Liver (tissue), 9 donors: Measurements from ENCODE around the gene GPC1. TPM values are rescaled to one million over a fixed set of nuclear protein-coding genes. Genes with fewer than 3 reads are reported as not detected.

ENCODE experiments used
- DNase-seq: peaks from one replicate; pipeline ENCODE4 v3.0.0-alpha.2; 2017; ENCODE audit warnings: low spot score
- H3K27ac ChIP-seq, 2 donors: one replicate each; pipeline ENCODE4 v1.7.0; 2013; ENCODE audit warnings: inconsistent platforms in 2 of 2, low read length in 2 of 2, control low read depth in 1 of 2, low read depth in 1 of 2, mild to moderate bottlenecking in 1 of 2
- H3K27me3 ChIP-seq, 4 donors: one replicate each; pipeline versions ENCODE4 v1.6.1 to v1.7.0; 2013; ENCODE audit warnings: low read length in 3 of 4, inconsistent platforms in 1 of 4, mild to moderate bottlenecking in 1 of 4, moderate library complexity in 1 of 4; ENCODE audit not compliant: control insufficient read depth in 4 of 4, insufficient read depth in 4 of 4
- H3K36me3 ChIP-seq, 4 donors: one replicate each; pipeline versions ENCODE4 v1.6.1 to v1.7.0; 2013; ENCODE audit warnings: low read length in 3 of 4, mild to moderate bottlenecking in 3 of 4, low read depth in 1 of 4, moderate library complexity in 1 of 4; ENCODE audit not compliant: control insufficient read depth in 4 of 4, insufficient read depth in 3 of 4
- H3K4me1 ChIP-seq, 4 donors: one replicate each; pipeline versions ENCODE4 v1.6.1 to v1.7.0; 2013; ENCODE audit warnings: low read length in 3 of 4, mild to moderate bottlenecking in 3 of 4, moderate library complexity in 1 of 4; ENCODE audit not compliant: control insufficient read depth in 4 of 4, insufficient read depth in 4 of 4
- H3K4me3 ChIP-seq, 3 donors: one replicate each; pipeline versions ENCODE4 v1.6.1 to v1.7.0; 2013; ENCODE audit warnings: low read length in 3 of 3, control low read depth in 1 of 3, low read depth in 1 of 3, mild to moderate bottlenecking in 1 of 3
- H3K9ac ChIP-seq, 2 donors: one replicate each; pipeline ENCODE4 v1.7.0; 2013; ENCODE audit warnings: low read length in 2 of 2, mild to moderate bottlenecking in 2 of 2, moderate library complexity in 2 of 2, control low read depth in 1 of 2, low read depth in 1 of 2
- H3K9me3 ChIP-seq, 4 donors: one replicate each; pipeline versions ENCODE4 v1.6.1 to v1.7.0; 2013; ENCODE audit warnings: low read length in 3 of 4; ENCODE audit not compliant: control insufficient read depth in 4 of 4
- ATF3 ChIP-seq: IDR thresholded peaks from 2 replicates; pipeline ENCODE4 v1.6.1; 2016; ENCODE audit warnings: antibody characterized with exemption
- CTCF ChIP-seq: fragments of 150-350 bp; IDR thresholded peaks from 2 replicates; pipeline ENCODE4 v1.5.1; 2017; ENCODE audit warnings: improper control_type of control experiment, low read depth, low read length; ENCODE audit not compliant: missing input control
- EGR1 ChIP-seq, 2 donors: IDR thresholded peaks; 2 replicates each; pipeline ENCODE4 v1.6.1; 2016 to 2018; ENCODE audit warnings: antibody characterized with exemption in 2 of 2, low read depth in 2 of 2
- FOXA1 ChIP-seq: IDR thresholded peaks from 2 replicates; pipeline ENCODE4 v1.6.1; 2016; ENCODE audit warnings: antibody characterized with exemption
- FOXA2 ChIP-seq: IDR thresholded peaks from 2 replicates; pipeline ENCODE4 v1.6.1; 2016; ENCODE audit warnings: antibody characterized with exemption
- GABPA ChIP-seq, 2 donors: IDR thresholded peaks in 1 of 2; conservative IDR thresholded peaks in 1 of 2; 2 replicates each; pipeline ENCODE4 v1.6.1; 2016; ENCODE audit warnings: antibody characterized with exemption in 2 of 2, mild to moderate bottlenecking in 1 of 2, moderate library complexity in 1 of 2
- HNF4A ChIP-seq, 2 donors: conservative IDR thresholded peaks; 2 replicates each; pipeline ENCODE4 v1.6.1; 2016; ENCODE audit warnings: antibody characterized with exemption in 2 of 2, mild to moderate bottlenecking in 2 of 2
- HNF4G ChIP-seq: IDR thresholded peaks from 2 replicates; pipeline ENCODE4 v1.6.1; 2016; ENCODE audit warnings: antibody characterized with exemption
- JUND ChIP-seq, 2 donors: IDR thresholded peaks; 2 replicates each; pipeline ENCODE4 v1.6.1; 2016; ENCODE audit warnings: antibody characterized with exemption in 2 of 2
- MAX ChIP-seq: IDR thresholded peaks from 2 replicates; pipeline ENCODE4 v1.6.1; 2016; ENCODE audit warnings: antibody characterized with exemption
- NR2F2 ChIP-seq: IDR thresholded peaks from 2 replicates; pipeline ENCODE4 v1.6.1; 2016; ENCODE audit warnings: antibody characterized with exemption
- RAD21 ChIP-seq, 2 donors: IDR thresholded peaks; 2 replicates each; pipeline ENCODE4 v1.6.1; 2016; ENCODE audit warnings: antibody characterized with exemption in 2 of 2, mild to moderate bottlenecking in 2 of 2
- REST ChIP-seq: IDR thresholded peaks from 2 replicates; pipeline ENCODE4 v1.6.1; 2016; ENCODE audit warnings: antibody characterized with exemption, mild to moderate bottlenecking
- RXRA ChIP-seq, 2 donors: IDR thresholded peaks; 2 replicates each; pipeline ENCODE4 v1.6.1; 2017 to 2018; ENCODE audit warnings: antibody characterized with exemption in 2 of 2, mild to moderate bottlenecking in 1 of 2
- SP1 ChIP-seq: IDR thresholded peaks from 2 replicates; pipeline ENCODE4 v1.6.1; 2018; ENCODE audit warnings: antibody characterized with exemption, mild to moderate bottlenecking
- TAF1 ChIP-seq: conservative IDR thresholded peaks from 2 replicates; pipeline ENCODE4 v1.6.1; 2016; ENCODE audit warnings: antibody characterized with exemption, mild to moderate bottlenecking
- YY1 ChIP-seq: IDR thresholded peaks from 2 replicates; pipeline ENCODE4 v1.6.1; 2016; ENCODE audit warnings: antibody characterized with exemption, mild to moderate bottlenecking
- ZBTB33 ChIP-seq: IDR thresholded peaks from 2 replicates; pipeline ENCODE4 v1.6.1; 2016; ENCODE audit warnings: antibody characterized with exemption
- WGBS: extraction: QIAGEN DNeasy Blood & Tissue Kit; methylation state at CpG from one replicate; pipeline ENCODE4 v1.1.7; 2013; 5-methylcytosine and 5-hydroxymethylcytosine counted together
- polyA plus RNA-seq, 2 donors: library from polyadenylated mRNA; stranded (reverse) in 1 of 2; unstranded in 1 of 2; fragments of 200-250 nt in 1 of 2; fragments of >200 nt in 1 of 2; fragmentation: Nextera tagmentation in 1 of 2; extraction: Ambion mirVana in 1 of 2; gene quantifications; one replicate each; pipeline versions ENCODE4 v1.2.1 to v1.2.3, GENCODE V29; 2013 to 2015
- total RNA-seq, 2 donors: library from RNA; depleted of rRNA; stranded (reverse); fragments of >200 nt; gene quantifications; one replicate each; pipeline ENCODE4 v1.2.3, GENCODE V29; 2014
- donor health status: healthy.
- donor health status: healthy.
- donor health status: healthy.
- donor health status: healthy.
- donor health status: healthy.

The GPC1 gene
- total and polyA plus RNA-seq, 4 donors: 3.2 to 41.0 (median 9.1) TPM

- TF ChIP-seq EGR1 (IDR thresholded peaks at IDR 0.05; ENCODE audit: low read depth in 2 of 2): no peak
- TF ChIP-seq HNF4A (conservative IDR thresholded peaks at IDR 0.05): no peak
- no peak for TF ChIP-seq YY1
- TF ChIP-seq ATF3: no peak
- no peak for TF ChIP-seq RXRA (IDR thresholded peaks at IDR 0.05)
- no peak for TF ChIP-seq CTCF
- TF ChIP-seq SP1: no peak
- no peak overlapping the region for H3K9ac ChIP-seq
- H3K36me3 ChIP-seq: no peaks in the 10 kb centered on the region
- H3K9me3 ChIP-seq: no peaks in the 10 kb centered on the region
- H3K27me3 ChIP-seq: no peaks in the 10 kb centered on the region
- DNase-seq: peak; percentile 61
- peak overlapping the region in 2 of 3 donors; percentile 20 to 66 for H3K4me3 ChIP-seq
- H3K4me1 ChIP-seq: peaks cover 3 to 24% (median 13%) of the 10 kb centered on the region in 4 donors
- H3K27ac ChIP-seq: no peak overlapping the region
- 2% methylated on average over 103 of the region's 103 CpGs for WGBS
Measured at GRCh38 chr2:240452462-240453256, 17.2 kb downstream of the GPC1 start.

GRCh38 chr2:240453461-240454105 lies 18.1 kb downstream of the GPC1 start:
- Histone ChIP-seq H3K4me3 (peak overlapping the region in 1 of 3 donors; percentile 66), H3K9me3 (no peaks in the 10 kb centered on the region), H3K27me3 (no peaks in the 10 kb centered on the region), H3K27ac (no peak overlapping the region), H3K4me1 (peaks cover 3 to 30% (median 20%) of the 10 kb centered on the region in 4 donors), H3K9ac (no peak overlapping the region), H3K36me3 (no peaks in the 10 kb centered on the region)
- DNase-seq: no peak
- TF ChIP-seq ZBTB33 (no peak), FOXA2 (no peak), RXRA (IDR thresholded peaks at IDR 0.05) (no peak), HNF4A (conservative IDR thresholded peaks at IDR 0.05) (no peak), JUND (IDR thresholded peaks at IDR 0.05) (no peak), REST (no peak), HNF4G (no peak), EGR1 (IDR thresholded peaks at IDR 0.05; ENCODE audit: low read depth in 2 of 2) (no peak), RAD21 (IDR thresholded peaks at IDR 0.05) (no peak), FOXA1 (no peak), TAF1 (no peak), SP1 (no peak), CTCF (no peak), GABPA (IDR thresholded peaks at IDR 0.05 in 1 of 2, conservative IDR thresholded peaks at IDR 0.05 in 1 of 2) (no peak), NR2F2 (no peak), YY1 (no peak), MAX (no peak), ATF3 (no peak)
- 11% methylated on average over 77 of the region's 81 CpGs for WGBS
